Astrocyte (in vitro differentiated cells and primary cell): ENCODE measurements around the gene CER1.

Experiments used
- EZH2 ChIP-seq: IDR thresholded peaks from 2 replicates; pipeline ENCODE4 v1.6.1; 2012; ENCODE audit warnings: mild to moderate bottlenecking, low read length, inconsistent platforms; ENCODE audit not compliant: insufficient read depth
- TF ChIP-seq, protein P1 (sequence below): IDR thresholded peaks from 2 replicates; pipeline ENCODE4 v1.5.1; 2011; ENCODE audit warnings: low read depth, mild to moderate bottlenecking, inconsistent platforms, low read length, moderate library complexity; ENCODE audit not compliant: insufficient read depth

DNA sequence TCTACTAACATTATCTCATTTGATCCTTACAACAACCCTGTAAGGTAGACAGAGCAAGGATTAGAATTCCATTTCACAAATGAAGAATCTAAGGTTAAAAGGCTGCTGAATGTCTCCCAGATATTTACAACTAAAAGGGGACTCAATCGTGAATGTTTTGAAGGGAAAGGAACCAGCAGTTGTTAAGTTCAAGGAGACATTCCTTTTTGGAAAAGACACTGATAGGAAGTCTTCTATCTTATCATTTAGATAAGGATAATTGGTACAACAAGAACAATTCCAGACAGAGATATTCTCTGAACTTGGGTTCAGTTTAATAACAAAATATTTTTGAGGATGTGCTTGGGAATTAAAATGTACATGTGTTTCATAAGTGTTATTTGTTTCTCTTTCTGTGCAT is 37.5 kb upstream of the CER1 start:
- TF ChIP-seq, protein P1, sequence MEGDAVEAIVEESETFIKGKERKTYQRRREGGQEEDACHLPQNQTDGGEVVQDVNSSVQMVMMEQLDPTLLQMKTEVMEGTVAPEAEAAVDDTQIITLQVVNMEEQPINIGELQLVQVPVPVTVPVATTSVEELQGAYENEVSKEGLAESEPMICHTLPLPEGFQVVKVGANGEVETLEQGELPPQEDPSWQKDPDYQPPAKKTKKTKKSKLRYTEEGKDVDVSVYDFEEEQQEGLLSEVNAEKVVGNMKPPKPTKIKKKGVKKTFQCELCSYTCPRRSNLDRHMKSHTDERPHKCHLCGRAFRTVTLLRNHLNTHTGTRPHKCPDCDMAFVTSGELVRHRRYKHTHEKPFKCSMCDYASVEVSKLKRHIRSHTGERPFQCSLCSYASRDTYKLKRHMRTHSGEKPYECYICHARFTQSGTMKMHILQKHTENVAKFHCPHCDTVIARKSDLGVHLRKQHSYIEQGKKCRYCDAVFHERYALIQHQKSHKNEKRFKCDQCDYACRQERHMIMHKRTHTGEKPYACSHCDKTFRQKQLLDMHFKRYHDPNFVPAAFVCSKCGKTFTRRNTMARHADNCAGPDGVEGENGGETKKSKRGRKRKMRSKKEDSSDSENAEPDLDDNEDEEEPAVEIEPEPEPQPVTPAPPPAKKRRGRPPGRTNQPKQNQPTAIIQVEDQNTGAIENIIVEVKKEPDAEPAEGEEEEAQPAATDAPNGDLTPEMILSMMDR: no peak
- no peak for TF ChIP-seq EZH2
